Neutrophil (primary cell): ENCODE data around the gene PILRA.
"Not testable (repeated sequence)": the region's sequence is repeated elsewhere in the genome, so short reads cannot be mapped to it uniquely, and the experiment has no call there.

Experiments
- H3K27ac ChIP-seq: fragments of 200-600 bp; sonication (generic); 2 replicates; pipeline ENCODE4 v1.5.1; 2016; ENCODE audit warnings: mild to moderate bottlenecking, moderate library complexity
- H3K27me3 ChIP-seq: fragments of 200-600 bp; sonication (generic); 2 replicates; pipeline ENCODE4 v1.6.0; 2016; ENCODE audit warnings: mild to moderate bottlenecking
- H3K36me3 ChIP-seq: fragments of 200-600 bp; sonication (generic); 2 replicates; pipeline ENCODE4 v1.5.1; 2017
- H3K4me1 ChIP-seq, 2 experiments: fragments of 200-600 bp in 1 of 2; sonication (generic) in 1 of 2; 1 replicate in 1 of 2; 2 replicates in 1 of 2; pipeline versions ENCODE4 v1.5.1 to v1.6.1; 2013 to 2016; ENCODE audit warnings: low read depth in 1 of 2, low read length in 1 of 2, mild to moderate bottlenecking in 1 of 2, moderate library complexity in 1 of 2; ENCODE audit not compliant: control insufficient read depth in 1 of 2, insufficient read depth in 1 of 2
- H3K4me3 ChIP-seq, 2 experiments: fragments of 200-600 bp in 1 of 2; sonication (generic) in 1 of 2; 1 replicate in 1 of 2; 2 replicates in 1 of 2; pipeline ENCODE4 v1.5.1; 2013 to 2016; ENCODE audit warnings: low read depth in 1 of 2, low read length in 1 of 2, mild to moderate bottlenecking in 1 of 2, moderate library complexity in 1 of 2
- H3K9me3 ChIP-seq: fragments of 200-600 bp; sonication (generic); 2 replicates; pipeline ENCODE4 v1.5.1; 2016
- TF ChIP-seq, protein P1 (sequence below): fragments of 200-600 bp; sonication (generic); IDR thresholded peaks from 2 replicates; pipeline ENCODE4 v1.5.1; 2016; ENCODE audit warnings: antibody characterized with exemption

The PILRA gene

DNA sequence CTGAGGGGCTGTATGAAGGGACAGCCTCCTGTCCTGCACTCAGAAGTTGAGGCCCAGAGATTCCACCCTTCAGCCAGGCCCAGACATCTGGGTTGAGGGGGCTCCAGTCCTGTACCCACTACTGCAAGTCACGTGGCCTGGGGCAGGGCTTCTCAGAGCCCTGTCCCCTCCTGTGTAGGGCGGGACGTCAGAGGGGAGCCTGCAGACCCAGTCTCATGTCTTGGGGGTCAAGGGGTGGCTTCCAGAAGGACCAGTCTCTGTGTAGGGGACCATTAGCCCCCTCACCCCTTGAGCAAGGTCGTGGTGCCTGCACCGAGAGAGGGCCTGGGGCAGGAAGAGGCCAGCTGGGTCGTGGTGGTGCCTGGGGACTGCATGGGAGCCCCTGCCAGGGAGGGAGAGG lies 593 bp upstream of the PILRA start:
- Histone ChIP-seq H3K4me3 (peak overlapping the region; percentile 82 to 91), H3K4me1 (peaks cover 89 to 100% of the 10 kb centered on the region in 2 experiments), H3K36me3 (peaks cover 36% of the 10 kb centered on the region), H3K9me3 (no peaks in the 10 kb centered on the region), H3K27me3 (no peaks in the 10 kb centered on the region), H3K27ac (peak overlapping the region; percentile 100)
- TF ChIP-seq, protein P1, sequence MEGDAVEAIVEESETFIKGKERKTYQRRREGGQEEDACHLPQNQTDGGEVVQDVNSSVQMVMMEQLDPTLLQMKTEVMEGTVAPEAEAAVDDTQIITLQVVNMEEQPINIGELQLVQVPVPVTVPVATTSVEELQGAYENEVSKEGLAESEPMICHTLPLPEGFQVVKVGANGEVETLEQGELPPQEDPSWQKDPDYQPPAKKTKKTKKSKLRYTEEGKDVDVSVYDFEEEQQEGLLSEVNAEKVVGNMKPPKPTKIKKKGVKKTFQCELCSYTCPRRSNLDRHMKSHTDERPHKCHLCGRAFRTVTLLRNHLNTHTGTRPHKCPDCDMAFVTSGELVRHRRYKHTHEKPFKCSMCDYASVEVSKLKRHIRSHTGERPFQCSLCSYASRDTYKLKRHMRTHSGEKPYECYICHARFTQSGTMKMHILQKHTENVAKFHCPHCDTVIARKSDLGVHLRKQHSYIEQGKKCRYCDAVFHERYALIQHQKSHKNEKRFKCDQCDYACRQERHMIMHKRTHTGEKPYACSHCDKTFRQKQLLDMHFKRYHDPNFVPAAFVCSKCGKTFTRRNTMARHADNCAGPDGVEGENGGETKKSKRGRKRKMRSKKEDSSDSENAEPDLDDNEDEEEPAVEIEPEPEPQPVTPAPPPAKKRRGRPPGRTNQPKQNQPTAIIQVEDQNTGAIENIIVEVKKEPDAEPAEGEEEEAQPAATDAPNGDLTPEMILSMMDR, result no peak

DNA sequence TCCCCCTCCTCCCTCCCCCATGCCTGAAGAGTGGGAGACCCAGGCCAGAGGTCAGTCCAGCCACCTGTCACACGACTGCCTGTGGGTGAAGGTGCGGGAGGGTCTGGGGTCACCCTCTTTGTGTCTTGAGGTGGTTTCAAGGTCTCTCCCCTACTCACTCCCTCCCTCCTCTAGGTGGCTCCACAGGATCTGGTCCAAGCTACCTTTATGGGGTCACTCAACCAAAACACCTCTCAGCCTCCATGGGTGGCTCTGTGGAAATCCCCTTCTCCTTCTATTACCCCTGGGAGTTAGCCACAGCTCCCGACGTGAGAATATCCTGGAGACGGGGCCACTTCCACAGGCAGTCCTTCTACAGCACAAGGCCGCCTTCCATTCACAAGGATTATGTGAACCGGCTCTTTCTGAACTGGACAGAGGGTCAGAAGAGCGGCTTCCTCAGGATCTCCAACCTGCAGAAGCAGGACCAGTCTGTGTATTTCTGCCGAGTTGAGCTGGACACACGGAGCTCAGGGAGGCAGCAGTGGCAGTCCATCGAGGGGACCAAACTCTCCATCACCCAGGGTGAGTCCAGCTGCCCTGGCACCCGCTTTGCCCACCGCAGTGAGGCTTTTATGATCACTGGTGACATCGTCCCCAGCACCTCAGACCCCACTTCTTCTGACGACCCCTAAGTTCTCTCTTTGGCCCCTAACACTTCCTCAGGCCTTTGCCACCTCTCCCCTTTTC lies 747 bp downstream of the PILRA start:
- not testable (repeated sequence) for H3K27me3 ChIP-seq, H3K9me3 ChIP-seq
- peak overlapping the region; percentile 100 for H3K27ac ChIP-seq
- TF ChIP-seq, protein P1, result peak; percentile 15
- H3K36me3 ChIP-seq, result peaks cover 46% of the 10 kb centered on the region
- peak overlapping the region; percentile 82 to 91 for H3K4me3 ChIP-seq
- H3K4me1 ChIP-seq, result peaks cover 89 to 100% of the 10 kb centered on the region in 2 experiments

DNA sequence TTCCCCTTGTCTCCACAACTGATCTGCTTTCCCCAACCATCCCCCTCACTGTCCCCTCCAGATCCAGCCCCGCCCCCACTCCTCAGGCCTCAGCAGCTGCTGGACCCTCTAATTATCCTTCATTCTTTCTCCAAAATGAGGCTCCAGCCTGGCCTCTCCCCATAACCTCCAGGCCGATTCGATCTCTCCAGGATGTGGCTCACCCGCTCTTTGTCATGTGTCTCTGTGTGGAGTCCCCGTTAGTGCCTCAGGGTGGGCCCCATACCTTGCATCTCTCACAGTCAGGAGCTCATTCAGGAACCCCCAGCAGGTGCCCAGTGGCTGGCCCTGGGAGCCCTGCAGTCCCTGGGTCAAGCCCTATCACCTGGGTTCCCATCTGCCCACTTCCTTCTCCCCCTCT lies 1.3 kb downstream of the PILRA start:
- TF ChIP-seq, protein P1, result no peak
- Histone ChIP-seq H3K27ac (peak overlapping the region; percentile 100), H3K9me3 (no peaks in the 10 kb centered on the region), H3K36me3 (peaks cover 46% of the 10 kb centered on the region), H3K4me3 (peak overlapping the region; percentile 82 to 91), H3K4me1 (peaks cover 91 to 100% of the 10 kb centered on the region in 2 experiments), H3K27me3 (no peaks in the 10 kb centered on the region)

DNA sequence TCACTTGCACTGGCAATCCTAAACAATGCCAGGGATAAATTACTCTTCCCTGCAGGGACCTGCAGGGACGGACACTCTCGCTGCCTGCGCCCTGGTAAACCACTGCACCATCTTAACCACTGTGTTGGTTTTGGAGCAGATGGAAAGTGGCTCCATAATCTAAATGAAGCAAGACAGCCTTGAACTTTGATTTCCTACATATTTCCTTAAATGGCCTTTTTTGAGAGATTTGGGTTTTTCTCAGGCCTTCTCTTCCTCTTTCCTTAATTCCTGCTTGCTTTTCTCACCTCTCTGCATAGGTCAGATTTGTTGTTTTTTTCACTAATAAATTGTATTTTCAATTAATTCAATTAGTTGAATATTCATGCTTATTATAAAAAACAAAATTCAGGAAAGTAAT lies 2.8 kb downstream of the PILRA start:
- Histone ChIP-seq H3K9me3 (no peaks in the 10 kb centered on the region), H3K36me3 (peaks cover 46% of the 10 kb centered on the region), H3K27ac (peak overlapping the region; percentile 100), H3K4me1 (peaks cover 91 to 98% of the 10 kb centered on the region in 2 experiments), H3K4me3 (peak overlapping the region; percentile 82 to 91), H3K27me3 (no peaks in the 10 kb centered on the region)
- TF ChIP-seq, protein P1, result no peak

DNA sequence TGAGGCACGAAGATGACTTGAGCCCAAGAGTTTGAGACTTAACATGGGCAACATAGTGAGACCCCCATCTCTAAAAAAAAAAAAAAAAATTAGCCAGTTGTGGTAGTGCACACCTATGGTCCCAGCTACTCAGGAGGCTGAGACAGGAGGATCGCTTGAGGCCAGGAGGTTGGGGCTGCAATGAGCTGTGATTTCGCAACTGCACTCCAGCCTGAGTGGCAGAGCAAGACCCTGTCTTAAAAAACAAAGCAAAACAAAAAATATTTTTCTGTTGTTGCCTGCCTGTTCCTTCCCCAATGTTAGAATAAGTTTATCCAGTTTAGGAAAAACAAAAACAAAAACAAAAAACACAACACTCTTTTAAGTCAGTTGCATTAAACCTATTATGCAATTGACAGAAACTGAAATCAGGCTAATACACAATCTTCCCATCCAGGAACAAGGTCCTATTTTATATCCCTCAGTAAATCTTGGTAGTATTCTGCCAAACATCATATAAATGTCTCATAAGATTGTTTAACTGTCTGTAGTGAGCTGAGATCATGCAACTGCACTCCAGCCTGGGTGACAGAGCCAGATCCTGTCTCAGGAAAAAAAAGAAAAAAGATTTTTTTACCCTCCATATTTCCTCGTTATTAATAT lies 4.9 kb downstream of the PILRA start:
- Histone ChIP-seq H3K27ac (peak overlapping the region; percentile 93), H3K36me3 (peaks cover 63% of the 10 kb centered on the region), H3K4me3 (peak overlapping the region; percentile 52 to 61), H3K9me3 (no peaks in the 10 kb centered on the region), H3K4me1 (peaks cover 85 to 90% of the 10 kb centered on the region in 2 experiments), H3K27me3 (no peaks in the 10 kb centered on the region)
- TF ChIP-seq, protein P1, result no peak
